IMR-90 (cell line): ENCODE data around the gene CRABP1. TPM values are rescaled to one million over a fixed set of nuclear protein-coding genes. Genes with fewer than 3 reads are reported as not detected.

Source experiments
- ATAC-seq: fragments of 200-7000 bp; cut with Tn5 transposase; 2 replicates; pipeline ENCODE4 v1.9.1; 2020; ENCODE audit warnings: low read depth, mild to moderate bottlenecking, moderate library complexity
- BruUV-seq: library from RNA; stranded (reverse); fragments of 400-500 nt; replicated peaks from 2 replicates; lab custom pipeline; 2021; lab: Mats Ljungman, UMichigan
- CTCF ChIA-PET: fragments of 300-600 bp; formaldehyde crosslinking; extraction: SDS; loops from one replicate; lab custom pipeline; 2021; ENCODE audit warnings: antibody characterized with exemption; lab: Yijun Ruan, JAX
- POLR2A ChIA-PET: fragments of 300-600 bp; sonication (Branson Sonifier 250); formaldehyde crosslinking; loops from one replicate; lab custom pipeline; 2022; ENCODE audit warnings: antibody characterized with exemption; ENCODE audit not compliant: unreplicated experiment; lab: Charles Lee
- DNase-seq: peaks from one replicate; pipeline ENCODE4 v3.0.0; 2013
- H2AFZ ChIP-seq: replicated peaks from 2 replicates; pipeline ENCODE3; 2013; ENCODE audit warnings: low read length, mild to moderate bottlenecking; ENCODE audit not compliant: poor library complexity
- H2AK5ac ChIP-seq: 2 replicates; pipeline ENCODE4 v1.6.1; 2013; ENCODE audit warnings: low read depth, low read length, inconsistent platforms
- H2AK9ac ChIP-seq: replicated peaks from 2 replicates; pipeline ENCODE3; 2013; ENCODE audit warnings: mild to moderate bottlenecking, low read depth, low read length, moderate library complexity; ENCODE audit not compliant: poor library complexity
- H2BK120ac ChIP-seq: 2 replicates; pipeline ENCODE4 v1.6.1; 2013; ENCODE audit warnings: low read depth, low read length, inconsistent platforms
- H2BK15ac ChIP-seq: 3 replicates; pipeline ENCODE4 v1.6.1; 2013; ENCODE audit warnings: low read depth, low read length, inconsistent platforms
- H2BK20ac ChIP-seq: 2 replicates; pipeline ENCODE4 v1.6.1; 2013; ENCODE audit warnings: low read depth, mild to moderate bottlenecking, inconsistent platforms, low read length, moderate library complexity
- H2BK5ac ChIP-seq: 2 replicates; pipeline ENCODE4 v1.6.1; 2013; ENCODE audit warnings: mild to moderate bottlenecking, low read depth, low read length, inconsistent platforms; ENCODE audit not compliant: poor library complexity, severe bottlenecking
- H3K14ac ChIP-seq: replicated peaks from 2 replicates; pipeline ENCODE4 v1.6.1; 2013; ENCODE audit warnings: low read depth, low read length, inconsistent platforms
- H3K18ac ChIP-seq: 2 replicates; pipeline ENCODE4 v1.6.1; 2013; ENCODE audit warnings: low read depth, low read length, control low read depth
- H3K23ac ChIP-seq: 2 replicates; pipeline ENCODE4 v1.6.1; 2013; ENCODE audit warnings: low read depth, low read length, inconsistent platforms
- H3K27ac ChIP-seq: 2 replicates; pipeline ENCODE4 v1.5.1; 2013; ENCODE audit warnings: mild to moderate bottlenecking, control low read depth, low read length; ENCODE audit not compliant: insufficient read depth
- H3K27me3 ChIP-seq: 2 replicates; pipeline ENCODE4 v1.6.1; 2013; ENCODE audit warnings: low read length; ENCODE audit not compliant: control insufficient read depth, insufficient read depth
- H3K36me3 ChIP-seq: 2 replicates; pipeline ENCODE4 v1.6.1; 2013; ENCODE audit warnings: low read length, mixed read lengths; ENCODE audit not compliant: control insufficient read depth, insufficient read depth
- H3K4ac ChIP-seq: 2 replicates; pipeline ENCODE4 v1.6.1; 2013; ENCODE audit warnings: low read depth, low read length, inconsistent platforms
- H3K4me1 ChIP-seq: 2 replicates; pipeline ENCODE4 v1.6.1; 2013; ENCODE audit warnings: low read length, mixed read lengths; ENCODE audit not compliant: control insufficient read depth, insufficient read depth
- H3K4me2 ChIP-seq: 2 replicates; pipeline ENCODE4 v1.6.1; 2013; ENCODE audit warnings: low read depth, mild to moderate bottlenecking, control low read depth, low read length, moderate library complexity
- H3K4me3 ChIP-seq: 2 replicates; pipeline ENCODE4 v1.5.1; 2013; ENCODE audit warnings: low read depth, mild to moderate bottlenecking, control low read depth, low read length, moderate library complexity; ENCODE audit not compliant: insufficient read depth
- H3K56ac ChIP-seq: 2 replicates; pipeline ENCODE4 v1.6.1; 2013; ENCODE audit warnings: low read length, inconsistent platforms; ENCODE audit not compliant: insufficient read depth; ENCODE audit errors: extremely low read depth
- H3K79me1 ChIP-seq, 2 experiments: 2 replicates each; pipeline ENCODE4 v1.6.1; 2013; ENCODE audit warnings: low read length in 2 of 2, inconsistent platforms in 1 of 2, low read depth in 1 of 2
- H3K9ac ChIP-seq: 2 replicates; pipeline ENCODE4 v1.6.1; 2013; ENCODE audit warnings: low read depth, low read length, control low read depth
- H3K9me1 ChIP-seq: 2 replicates; pipeline ENCODE4 v1.6.1; 2013; ENCODE audit warnings: low read length, inconsistent platforms; ENCODE audit not compliant: insufficient read depth
- H3K9me3 ChIP-seq: 2 replicates; pipeline ENCODE4 v1.6.1; 2013; ENCODE audit warnings: low read length; ENCODE audit not compliant: control insufficient read depth, insufficient read depth
- H4K20me1 ChIP-seq: 2 replicates; pipeline ENCODE4 v1.6.1; 2013; ENCODE audit warnings: low read length, inconsistent platforms; ENCODE audit not compliant: insufficient read depth
- H4K5ac ChIP-seq: 2 replicates; pipeline ENCODE4 v1.6.1; 2013; ENCODE audit warnings: mild to moderate bottlenecking, low read depth, low read length, control low read depth
- H4K8ac ChIP-seq, 2 experiments: 2 replicates each; pipeline ENCODE4 v1.6.1; 2013; ENCODE audit warnings: low read depth in 2 of 2, low read length in 2 of 2, control low read depth in 1 of 2, inconsistent platforms in 1 of 2
- H4K91ac ChIP-seq: 2 replicates; pipeline ENCODE4 v1.6.1; 2013; ENCODE audit warnings: low read depth, low read length, inconsistent platforms; ENCODE audit not compliant: insufficient read depth
- BHLHE40 ChIP-seq: fragments of 150-350 bp; IDR thresholded peaks from 2 replicates; pipeline ENCODE4 v1.6.1; 2016; ENCODE audit warnings: mild to moderate bottlenecking, low read depth, low read length
- CHD1 ChIP-seq: IDR thresholded peaks from 2 replicates; pipeline ENCODE4 v1.6.1; 2012; ENCODE audit warnings: low read depth, low read length, improper control_type of control experiment
- ELK1 ChIP-seq: fragments of 150-350 bp; IDR thresholded peaks from 2 replicates; pipeline ENCODE4 v1.6.1; 2016; ENCODE audit warnings: low read depth, mild to moderate bottlenecking, low read length, moderate library complexity, borderline replicate concordance
- MAFK ChIP-seq: IDR thresholded peaks from 2 replicates; pipeline ENCODE4 v1.6.1; 2012; ENCODE audit warnings: low read depth, low read length, improper control_type of control experiment
- MAZ ChIP-seq: IDR thresholded peaks from 2 replicates; pipeline ENCODE4 v1.6.1; 2012; ENCODE audit warnings: low read depth, mild to moderate bottlenecking, low read length, improper control_type of control experiment, moderate library complexity, borderline replicate concordance
- MXI1 ChIP-seq: IDR thresholded peaks from 2 replicates; pipeline ENCODE4 v1.6.1; 2012; ENCODE audit warnings: low read depth, mild to moderate bottlenecking, low read length, moderate library complexity, borderline replicate concordance
- POLR2A ChIP-seq: IDR thresholded peaks from 2 replicates; pipeline ENCODE4 v1.6.1; 2012; ENCODE audit warnings: mild to moderate bottlenecking, low read depth, low read length
- RCOR1 ChIP-seq: IDR thresholded peaks from 2 replicates; pipeline ENCODE4 v1.6.1; 2012; ENCODE audit warnings: mild to moderate bottlenecking, low read length, improper control_type of control experiment; ENCODE audit not compliant: insufficient replicate concordance
- SMC3 ChIP-seq: fragments of 150-350 bp; IDR thresholded peaks from 2 replicates; pipeline ENCODE4 v1.6.1; 2016; ENCODE audit warnings: low read depth, mild to moderate bottlenecking, antibody characterized with exemption, low read length, moderate library complexity
- WGBS, 2 experiments: methylation state at CpG; one replicate each; pipeline versions ENCODE4 v1.1.5 to v1.1.7; 2013; ENCODE audit warnings: missing lambda C conversion rate in 2 of 2; ENCODE audit not compliant: insufficient read length in 1 of 2; ENCODE audit errors: extremely low coverage in 2 of 2; 5-methylcytosine and 5-hydroxymethylcytosine counted together
- dilution Hi-C: fragments of 300-500 bp; cut with HindIII; formaldehyde crosslinking; loops from one replicate; pipeline ENCODE4 v1.14.3; 2018; ENCODE audit warnings: low sequenced_read_pairs; ENCODE audit not compliant: unreplicated experiment
- in situ Hi-C: fragments of 300-500 bp; cut with MboI; formaldehyde crosslinking; loops from 3 replicates; pipeline ENCODE4 v1.14.3; 2019; ENCODE audit warnings: low sequenced_read_pairs, inconsistent platforms, mixed read lengths
- intact Hi-C: fragments of 100-400 bp; cut with micrococcal nuclease; formaldehyde crosslinking; loops from 2 replicates; pipeline ENCODE4 v1.10.0; 2022
- polyA plus RNA-seq, 3 experiments: library from polyadenylated mRNA; depleted of rRNA; stranded (reverse); fragments of >200 nt; gene quantifications; 2 replicates each; pipeline ENCODE4 v1.2.3, GENCODE V29; 2012; ENCODE audit warnings: low replicate concordance in 1 of 3
- total RNA-seq: library from RNA; depleted of rRNA; stranded (reverse); fragments of >200 nt; gene quantifications from 2 replicates; pipeline ENCODE4 v1.2.3, GENCODE V29; 2012

The CRABP1 gene
- total and polyA plus RNA-seq, 2 of the 4 experiments (the other 2 are of a cell fraction), result not detected

- no peak overlapping the region for H2AK9ac ChIP-seq
- H3K9me1 ChIP-seq, result no peaks in the 10 kb centered on the region
- no peak overlapping the region for H3K4me2 ChIP-seq
- intact Hi-C loops, result no loop called here
- no peak overlapping the region for H4K5ac ChIP-seq
- no peak overlapping the region for H2AK5ac ChIP-seq
- no peak for DNase-seq
- H3K9me3 ChIP-seq, result no peaks in the 10 kb centered on the region
- CTCF ChIA-PET, result no interaction called here
- no peaks in the 10 kb centered on the region for H4K20me1 ChIP-seq
- H3K27ac ChIP-seq, result no peak overlapping the region
- H3K23ac ChIP-seq, result no peak overlapping the region
- TF ChIP-seq MAFK (no peak), MXI1 (no peak), BHLHE40 (no peak), CHD1 (no peak), ELK1 (no peak), RCOR1 (no peak), SMC3 (no peak), POLR2A (no peak), MAZ (no peak)
- no CpG with 5 or more reads among the region's 2 CpGs for WGBS, 2 experiments
- H3K79me1 ChIP-seq, result no peaks in the 10 kb centered on the region
- no peaks in the 10 kb centered on the region for H3K4me1 ChIP-seq
- H3K4me3 ChIP-seq, result no peak overlapping the region
- H4K91ac ChIP-seq, result no peak overlapping the region
- POLR2A ChIA-PET, result no interaction called here
- H3K9ac ChIP-seq, result no peak overlapping the region
- H4K8ac ChIP-seq, result no peak overlapping the region
- H3K4ac ChIP-seq, result no peak overlapping the region
- H2BK5ac ChIP-seq, result no peak overlapping the region
- BruUV-seq, result no TSS peak
- H2BK20ac ChIP-seq, result no peak overlapping the region
- no peak overlapping the region for H3K14ac ChIP-seq
- no peak overlapping the region for H2AFZ ChIP-seq
- no peak overlapping the region for H3K56ac ChIP-seq
- no peak overlapping the region for H2BK15ac ChIP-seq
- no peak overlapping the region for H2BK120ac ChIP-seq
- in situ Hi-C loops, result no loop called here
- dilution Hi-C loops, result no loop called here
- H3K18ac ChIP-seq, result no peak overlapping the region
- H3K36me3 ChIP-seq, result no peaks in the 10 kb centered on the region
- peaks cover 58% of the 10 kb centered on the region for H3K27me3 ChIP-seq
- no peak for ATAC-seq
Observed at GRCh38 chr15:78389738-78390137, 49.6 kb downstream of the CRABP1 start.
